SK-N-SH treated with all-trans-retinoic acid at 6 μM for 48 hours (cell line): ENCODE measurements around the gene CST3.

Experiments used
- ISL1 ChIP-seq: fragments of 250-450 bp; sonication (Bioruptor Pico); IDR thresholded peaks from 2 replicates; pipeline ENCODE4 v2.1.2; 2022; ENCODE audit warnings: mild to moderate bottlenecking, moderate library complexity
- TOX ChIP-seq: fragments of 250-450 bp; sonication (Bioruptor Pico); IDR thresholded peaks from 2 replicates; pipeline ENCODE4 v1.8.0; 2021; ENCODE audit warnings: mild to moderate bottlenecking, moderate library complexity, borderline replicate concordance
- ZFP30 ChIP-seq: fragments of 450-650 bp; formaldehyde crosslinking; IDR thresholded peaks from 2 replicates; pipeline ENCODE4 v1.5.0; 2022; ENCODE audit warnings: mild to moderate bottlenecking, moderate library complexity
- TF ChIP-seq, protein P1 (sequence below): fragments of 250-450 bp; sonication (Bioruptor Pico); IDR thresholded peaks from 2 replicates; pipeline ENCODE4 v1.5.0; 2020; ENCODE audit warnings: mild to moderate bottlenecking, moderate library complexity

DNA sequence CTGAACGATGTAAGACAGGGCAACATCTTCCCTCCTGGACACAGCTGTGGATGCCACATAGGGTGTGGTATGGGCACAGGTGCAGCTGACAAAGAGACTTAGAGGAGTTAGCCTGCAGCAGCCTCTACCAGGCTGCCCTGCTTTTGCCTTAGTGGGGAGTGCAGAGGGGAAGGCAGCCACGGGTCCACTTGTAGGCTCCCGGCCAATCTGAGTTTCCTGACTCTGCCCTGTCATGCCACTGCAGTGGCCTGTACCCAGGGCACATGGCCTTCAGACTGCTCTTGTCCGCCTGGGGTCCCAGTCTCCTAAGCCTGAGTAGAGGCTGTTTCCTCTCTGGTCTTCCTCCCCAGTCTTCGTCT lies 52.3 kb downstream of the CST3 start:
- TF ChIP-seq ISL1 (CRISPR knock-in tag) (no peak), TOX (CRISPR knock-in tag) (no peak), ZFP30 (no peak)
- TF ChIP-seq, protein P1, sequence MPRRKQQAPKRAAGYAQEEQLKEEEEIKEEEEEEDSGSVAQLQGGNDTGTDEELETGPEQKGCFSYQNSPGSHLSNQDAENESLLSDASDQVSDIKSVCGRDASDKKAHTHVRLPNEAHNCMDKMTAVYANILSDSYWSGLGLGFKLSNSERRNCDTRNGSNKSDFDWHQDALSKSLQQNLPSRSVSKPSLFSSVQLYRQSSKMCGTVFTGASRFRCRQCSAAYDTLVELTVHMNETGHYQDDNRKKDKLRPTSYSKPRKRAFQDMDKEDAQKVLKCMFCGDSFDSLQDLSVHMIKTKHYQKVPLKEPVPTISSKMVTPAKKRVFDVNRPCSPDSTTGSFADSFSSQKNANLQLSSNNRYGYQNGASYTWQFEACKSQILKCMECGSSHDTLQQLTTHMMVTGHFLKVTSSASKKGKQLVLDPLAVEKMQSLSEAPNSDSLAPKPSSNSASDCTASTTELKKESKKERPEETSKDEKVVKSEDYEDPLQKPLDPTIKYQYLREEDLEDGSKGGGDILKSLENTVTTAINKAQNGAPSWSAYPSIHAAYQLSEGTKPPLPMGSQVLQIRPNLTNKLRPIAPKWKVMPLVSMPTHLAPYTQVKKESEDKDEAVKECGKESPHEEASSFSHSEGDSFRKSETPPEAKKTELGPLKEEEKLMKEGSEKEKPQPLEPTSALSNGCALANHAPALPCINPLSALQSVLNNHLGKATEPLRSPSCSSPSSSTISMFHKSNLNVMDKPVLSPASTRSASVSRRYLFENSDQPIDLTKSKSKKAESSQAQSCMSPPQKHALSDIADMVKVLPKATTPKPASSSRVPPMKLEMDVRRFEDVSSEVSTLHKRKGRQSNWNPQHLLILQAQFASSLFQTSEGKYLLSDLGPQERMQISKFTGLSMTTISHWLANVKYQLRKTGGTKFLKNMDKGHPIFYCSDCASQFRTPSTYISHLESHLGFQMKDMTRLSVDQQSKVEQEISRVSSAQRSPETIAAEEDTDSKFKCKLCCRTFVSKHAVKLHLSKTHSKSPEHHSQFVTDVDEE (CRISPR knock-in tag) = no peak
